SK-N-SH treated with all-trans-retinoic acid at 6 μM for 48 hours (cell line): ENCODE data around the gene CCDC137.

Experiments
- ATAC-seq: fragments of 200-7000 bp; cut with Tn5 transposase; 3 replicates; pipeline ENCODE4 v1.9.1; 2020; ENCODE audit warnings: mild to moderate bottlenecking, moderate library complexity
- ARNTL ChIP-seq: fragments of 450-650 bp; formaldehyde crosslinking; IDR thresholded peaks from 2 replicates; pipeline ENCODE4 v1.5.0; 2020; ENCODE audit warnings: low read depth, mild to moderate bottlenecking, moderate library complexity, borderline replicate concordance
- BACH2 ChIP-seq: fragments of 250-450 bp; sonication (Bioruptor Pico); IDR thresholded peaks from 2 replicates; pipeline ENCODE4 v1.9.0; 2021; ENCODE audit warnings: mild to moderate bottlenecking, borderline replicate concordance
- CSDC2 ChIP-seq: fragments of 250-450 bp; sonication (Bioruptor Pico); IDR thresholded peaks from 2 replicates; pipeline ENCODE4 v1.5.0; 2020; ENCODE audit warnings: mild to moderate bottlenecking, moderate library complexity
- ESRRG ChIP-seq: fragments of 250-450 bp; sonication (Bioruptor Pico); IDR thresholded peaks from 2 replicates; pipeline ENCODE4 v1.6.1; 2021; ENCODE audit warnings: mild to moderate bottlenecking
- GLIS3 ChIP-seq: fragments of 250-450 bp; sonication (Bioruptor Pico); IDR thresholded peaks from 2 replicates; pipeline ENCODE4 v1.5.0; 2020; ENCODE audit warnings: mild to moderate bottlenecking, moderate library complexity
- ISL1 ChIP-seq: fragments of 250-450 bp; sonication (Bioruptor Pico); IDR thresholded peaks from 2 replicates; pipeline ENCODE4 v2.1.2; 2022; ENCODE audit warnings: mild to moderate bottlenecking, moderate library complexity
- OSR1 ChIP-seq: fragments of 250-450 bp; sonication (Bioruptor Pico); IDR thresholded peaks from 2 replicates; pipeline ENCODE4 v1.8.0; 2022; ENCODE audit warnings: moderate library complexity, mild to moderate bottlenecking, inconsistent platforms
- PATZ1 ChIP-seq: fragments of 250-450 bp; sonication (Bioruptor Pico); IDR thresholded peaks from 2 replicates; pipeline ENCODE4 v1.8.0; 2020; ENCODE audit warnings: mild to moderate bottlenecking, moderate library complexity, borderline replicate concordance
- POU6F1 ChIP-seq: fragments of 250-450 bp; sonication (Bioruptor Pico); IDR thresholded peaks from 2 replicates; pipeline ENCODE4 v1.8.0; 2021; ENCODE audit warnings: low read depth, mild to moderate bottlenecking, moderate library complexity, borderline replicate concordance
- PPARA ChIP-seq: fragments of 250-450 bp; sonication (Bioruptor Pico); IDR thresholded peaks from 2 replicates; pipeline ENCODE4 v1.5.0; 2020; ENCODE audit warnings: mild to moderate bottlenecking, borderline replicate concordance
- RARB ChIP-seq: fragments of 250-450 bp; sonication (Bioruptor Pico); IDR thresholded peaks from 2 replicates; pipeline ENCODE4 v1.8.0; 2021; ENCODE audit warnings: mild to moderate bottlenecking, moderate library complexity
- SNAI2 ChIP-seq: fragments of 250-450 bp; sonication (Bioruptor Pico); IDR thresholded peaks from 2 replicates; pipeline ENCODE4 v1.5.0; 2020; ENCODE audit warnings: mild to moderate bottlenecking, moderate library complexity
- TCF4 ChIP-seq: fragments of 250-450 bp; sonication (Bioruptor Pico); IDR thresholded peaks from 2 replicates; pipeline ENCODE4 v1.8.0; 2021; ENCODE audit warnings: mild to moderate bottlenecking, moderate library complexity, borderline replicate concordance
- TOX ChIP-seq: fragments of 250-450 bp; sonication (Bioruptor Pico); IDR thresholded peaks from 2 replicates; pipeline ENCODE4 v1.8.0; 2021; ENCODE audit warnings: mild to moderate bottlenecking, moderate library complexity, borderline replicate concordance
- ZC3H10 ChIP-seq: fragments of 250-450 bp; sonication (Bioruptor Pico); IDR thresholded peaks from 2 replicates; pipeline ENCODE4 v1.5.1; 2021; ENCODE audit warnings: mild to moderate bottlenecking, moderate library complexity
- ZFP3 ChIP-seq: fragments of 250-450 bp; sonication (Bioruptor Pico); IDR thresholded peaks from 2 replicates; pipeline ENCODE4 v1.5.0; 2020; ENCODE audit warnings: mild to moderate bottlenecking, moderate library complexity
- ZFP30 ChIP-seq: fragments of 450-650 bp; formaldehyde crosslinking; IDR thresholded peaks from 2 replicates; pipeline ENCODE4 v1.5.0; 2022; ENCODE audit warnings: mild to moderate bottlenecking, moderate library complexity
- ZNF565 ChIP-seq: fragments of 450-650 bp; formaldehyde crosslinking; conservative IDR thresholded peaks from 2 replicates; pipeline ENCODE4 v1.5.0; 2020; ENCODE audit warnings: low read depth, mild to moderate bottlenecking, moderate library complexity
- ZNF70 ChIP-seq: fragments of 450-650 bp; formaldehyde crosslinking; IDR thresholded peaks from 2 replicates; pipeline ENCODE4 v1.5.0; 2020; ENCODE audit warnings: mild to moderate bottlenecking, moderate library complexity
- ZNF8 ChIP-seq: fragments of 450-650 bp; formaldehyde crosslinking; IDR thresholded peaks from 2 replicates; pipeline ENCODE4 v1.5.0; 2020; ENCODE audit warnings: mild to moderate bottlenecking, moderate library complexity
- TF ChIP-seq, protein P1 (sequence below): fragments of 250-450 bp; sonication (Bioruptor Pico); IDR thresholded peaks from 2 replicates; pipeline ENCODE4 v1.5.0; 2020; ENCODE audit warnings: mild to moderate bottlenecking, moderate library complexity
- TF ChIP-seq, protein P2 (sequence below): fragments of 250-450 bp; sonication (Bioruptor Pico); IDR thresholded peaks from 2 replicates; pipeline ENCODE4 v1.5.1; 2020; ENCODE audit warnings: low read depth, mild to moderate bottlenecking, moderate library complexity

CCDC137 gene

DNA sequence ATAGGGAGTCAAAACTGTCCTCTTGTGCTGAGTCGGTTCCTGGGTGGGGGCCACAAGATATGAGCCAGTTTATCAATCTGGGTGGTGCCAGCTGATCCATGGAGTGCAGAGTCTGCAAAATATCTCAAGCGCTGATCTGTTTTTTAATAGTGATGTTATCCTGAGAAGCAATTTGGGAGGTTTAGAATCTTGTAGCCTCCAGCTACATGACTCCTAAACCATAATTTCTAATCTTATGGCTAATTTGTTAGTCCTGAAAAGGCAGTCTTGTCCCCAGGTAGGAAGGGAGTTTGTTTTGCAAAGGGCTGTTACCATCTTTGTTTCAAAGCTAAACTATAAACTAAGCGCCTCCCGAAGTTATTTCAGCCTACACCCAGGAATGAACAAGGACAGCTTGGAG lies 27.9 kb upstream of the CCDC137 start:
- TF ChIP-seq ZNF8 (CRISPR knock-in tag): no peak
- no peak for TF ChIP-seq ZFP3
- no peak for TF ChIP-seq CSDC2 (CRISPR knock-in tag)
- no peak for TF ChIP-seq OSR1 (CRISPR knock-in tag)
- no peak for TF ChIP-seq SNAI2 (CRISPR knock-in tag)
- TF ChIP-seq PPARA: no peak
- no peak for TF ChIP-seq GLIS3 (CRISPR knock-in tag)
- TF ChIP-seq ESRRG (CRISPR knock-in tag): no peak
- TF ChIP-seq, protein P1, sequence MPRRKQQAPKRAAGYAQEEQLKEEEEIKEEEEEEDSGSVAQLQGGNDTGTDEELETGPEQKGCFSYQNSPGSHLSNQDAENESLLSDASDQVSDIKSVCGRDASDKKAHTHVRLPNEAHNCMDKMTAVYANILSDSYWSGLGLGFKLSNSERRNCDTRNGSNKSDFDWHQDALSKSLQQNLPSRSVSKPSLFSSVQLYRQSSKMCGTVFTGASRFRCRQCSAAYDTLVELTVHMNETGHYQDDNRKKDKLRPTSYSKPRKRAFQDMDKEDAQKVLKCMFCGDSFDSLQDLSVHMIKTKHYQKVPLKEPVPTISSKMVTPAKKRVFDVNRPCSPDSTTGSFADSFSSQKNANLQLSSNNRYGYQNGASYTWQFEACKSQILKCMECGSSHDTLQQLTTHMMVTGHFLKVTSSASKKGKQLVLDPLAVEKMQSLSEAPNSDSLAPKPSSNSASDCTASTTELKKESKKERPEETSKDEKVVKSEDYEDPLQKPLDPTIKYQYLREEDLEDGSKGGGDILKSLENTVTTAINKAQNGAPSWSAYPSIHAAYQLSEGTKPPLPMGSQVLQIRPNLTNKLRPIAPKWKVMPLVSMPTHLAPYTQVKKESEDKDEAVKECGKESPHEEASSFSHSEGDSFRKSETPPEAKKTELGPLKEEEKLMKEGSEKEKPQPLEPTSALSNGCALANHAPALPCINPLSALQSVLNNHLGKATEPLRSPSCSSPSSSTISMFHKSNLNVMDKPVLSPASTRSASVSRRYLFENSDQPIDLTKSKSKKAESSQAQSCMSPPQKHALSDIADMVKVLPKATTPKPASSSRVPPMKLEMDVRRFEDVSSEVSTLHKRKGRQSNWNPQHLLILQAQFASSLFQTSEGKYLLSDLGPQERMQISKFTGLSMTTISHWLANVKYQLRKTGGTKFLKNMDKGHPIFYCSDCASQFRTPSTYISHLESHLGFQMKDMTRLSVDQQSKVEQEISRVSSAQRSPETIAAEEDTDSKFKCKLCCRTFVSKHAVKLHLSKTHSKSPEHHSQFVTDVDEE: no peak
- no peak for TF ChIP-seq PATZ1 (CRISPR knock-in tag)
- TF ChIP-seq ZC3H10: no peak
- no peak for TF ChIP-seq TOX (CRISPR knock-in tag)
- TF ChIP-seq BACH2 (CRISPR knock-in tag): no peak
- no peak for TF ChIP-seq POU6F1 (CRISPR knock-in tag)
- TF ChIP-seq RARB: no peak
- TF ChIP-seq ZNF565 (CRISPR knock-in tag): no peak
- ATAC-seq: no peak

DNA sequence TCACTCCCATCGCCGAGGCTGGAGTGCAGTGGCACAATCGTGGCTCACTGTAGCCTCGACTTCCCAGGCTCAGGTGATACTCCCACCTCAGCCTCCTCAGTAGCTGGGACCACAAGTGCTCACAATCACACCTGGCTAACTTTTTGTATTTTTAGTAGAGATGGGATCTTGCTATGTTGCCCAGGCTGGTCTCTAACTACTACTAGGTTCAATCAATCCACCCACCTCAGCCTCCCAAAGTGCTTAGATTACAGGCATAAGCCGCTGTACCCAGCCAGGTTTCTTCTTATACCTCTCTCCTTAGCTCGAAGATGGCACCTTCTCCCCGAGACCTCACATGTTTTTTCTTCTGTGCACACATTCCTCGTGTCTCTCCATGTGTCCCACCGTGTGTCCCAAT lies 26.5 kb upstream of the CCDC137 start:
- no peak for ATAC-seq
- TF ChIP-seq RARB (no peak), TCF4 (CRISPR knock-in tag) (no peak)
- TF ChIP-seq, all 23 proteins: peak for 0

DNA sequence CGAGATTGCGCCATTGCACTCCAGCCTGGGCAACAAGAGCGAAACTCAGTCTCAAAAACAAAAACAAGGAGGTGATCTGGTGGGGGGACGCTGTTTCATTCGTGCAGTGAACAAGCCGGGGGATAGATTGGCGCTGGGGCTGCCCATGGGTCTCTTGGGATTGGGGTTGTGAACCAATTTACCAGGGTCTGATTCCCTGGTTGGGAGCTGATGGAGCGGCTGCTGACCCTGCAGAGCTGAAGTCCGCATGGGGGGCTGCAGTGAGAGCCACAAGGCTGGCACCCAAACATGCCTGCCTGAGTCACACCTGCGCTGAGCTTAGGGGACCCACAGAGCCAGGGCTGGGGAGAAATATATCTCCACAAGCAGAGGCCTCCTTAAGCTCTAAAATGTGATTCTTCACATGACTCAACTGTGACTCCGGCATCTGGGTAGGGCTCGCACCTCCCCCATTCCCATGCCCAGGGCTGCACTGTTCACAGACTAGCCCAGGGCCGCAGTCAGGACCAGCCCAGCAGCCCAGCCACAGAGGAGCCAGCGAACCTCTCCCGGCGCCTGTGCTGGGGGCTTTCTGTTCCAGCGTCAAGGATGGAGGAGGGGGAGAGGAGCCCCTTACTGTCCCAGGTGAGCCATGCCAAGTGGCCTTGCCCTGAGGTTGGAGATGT lies 24.6 kb upstream of the CCDC137 start:
- ATAC-seq: peak; percentile 90
- no peak for TF ChIP-seq PATZ1 (CRISPR knock-in tag)
- no peak for TF ChIP-seq ZNF70 (CRISPR knock-in tag)
- no peak for TF ChIP-seq ZFP3
- no peak for TF ChIP-seq TOX (CRISPR knock-in tag)
- TF ChIP-seq OSR1 (CRISPR knock-in tag): no peak
- TF ChIP-seq ZFP30 (CRISPR knock-in tag): no peak
- no peak for TF ChIP-seq GLIS3 (CRISPR knock-in tag)
- TF ChIP-seq BACH2 (CRISPR knock-in tag): no peak
- TF ChIP-seq CSDC2 (CRISPR knock-in tag): no peak
- TF ChIP-seq TCF4 (CRISPR knock-in tag): no peak
- no peak for TF ChIP-seq ZC3H10
- no peak for TF ChIP-seq ESRRG (CRISPR knock-in tag)
- no peak for TF ChIP-seq ARNTL (CRISPR knock-in tag)
- TF ChIP-seq, protein P2, sequence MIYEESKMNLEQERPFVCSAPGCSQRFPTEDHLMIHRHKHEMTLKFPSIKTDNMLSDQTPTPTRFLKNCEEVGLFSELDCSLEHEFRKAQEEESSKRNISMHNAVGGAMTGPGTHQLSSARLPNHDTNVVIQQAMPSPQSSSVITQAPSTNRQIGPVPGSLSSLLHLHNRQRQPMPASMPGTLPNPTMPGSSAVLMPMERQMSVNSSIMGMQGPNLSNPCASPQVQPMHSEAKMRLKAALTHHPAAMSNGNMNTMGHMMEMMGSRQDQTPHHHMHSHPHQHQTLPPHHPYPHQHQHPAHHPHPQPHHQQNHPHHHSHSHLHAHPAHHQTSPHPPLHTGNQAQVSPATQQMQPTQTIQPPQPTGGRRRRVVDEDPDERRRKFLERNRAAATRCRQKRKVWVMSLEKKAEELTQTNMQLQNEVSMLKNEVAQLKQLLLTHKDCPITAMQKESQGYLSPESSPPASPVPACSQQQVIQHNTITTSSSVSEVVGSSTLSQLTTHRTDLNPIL (CRISPR knock-in tag): no peak
- TF ChIP-seq SNAI2 (CRISPR knock-in tag): no peak
- no peak for TF ChIP-seq PPARA
- TF ChIP-seq ISL1: no peak
- TF ChIP-seq POU6F1 (CRISPR knock-in tag): no peak
- TF ChIP-seq, protein P1: no peak
- TF ChIP-seq ZNF8 (CRISPR knock-in tag): no peak
